ENCODE data around the gene CMAS. TPM values are rescaled to one million over a fixed set of nuclear protein-coding genes. Genes with fewer than 3 reads are reported as not detected.

The CMAS gene
- polyA plus RNA-seq, 1 experiment: 31.7 TPM

- no peak overlapping the region for H3K27ac ChIP-seq (ENCODE audit: low read depth, low read length)
- TF ChIP-seq CTCF (IDR thresholded peaks at IDR 0.05; ENCODE audit: low read depth, low read length): no peak
- peaks cover 7% of the 10 kb centered on the region for H3K27me3 ChIP-seq (ENCODE audit: control insufficient read depth, insufficient read depth, low read length)
- ChIA-PET CTCF (interaction anchor here (0.7 to 4.3 kb wide), 7 partner anchors 19 to 358 kb away, joined by 3 to 45 read pairs (median 4); no protein-coding TSS in a partner anchor), POLR2A (no interaction called here)
- DNase-seq (ENCODE audit: low read depth, low spot score): peak; percentile 59
- no peak overlapping the region for H3K4me3 ChIP-seq (ENCODE audit: low read depth, low read length)
- no peaks in the 10 kb centered on the region for H3K9me3 ChIP-seq (ENCODE audit: control insufficient read depth, insufficient read depth, low read length)
These were observed 55.8 kb downstream of the CMAS start for GRCh38 chr12:22101749-22102243.

- no peak for DNase-seq (ENCODE audit: low read depth, low spot score)
- Histone ChIP-seq H3K4me3 (ENCODE audit: low read depth, low read length) (no peak overlapping the region), H3K9me3 (ENCODE audit: control insufficient read depth, insufficient read depth, low read length) (no peaks in the 10 kb centered on the region), H3K27me3 (ENCODE audit: control insufficient read depth, insufficient read depth, low read length) (peaks cover 5% of the 10 kb centered on the region), H3K27ac (ENCODE audit: low read depth, low read length) (no peak overlapping the region)
- POLR2A ChIA-PET: no interaction called here
- TF ChIP-seq CTCF (IDR thresholded peaks at IDR 0.05; ENCODE audit: low read depth, low read length): no peak
- CTCF ChIA-PET: interaction anchor here (1.4 to 2.1 kb wide), 2 partner anchors 21 to 340 kb away, joined by 3 to 6 read pairs; no protein-coding TSS in a partner anchor
These were observed 57.4 kb downstream of the CMAS start for GRCh38 chr12:22103418-22103817.

GRCh38 chr12:22105542-22105941 lies 59.5 kb downstream of the CMAS start:
- no peak for TF ChIP-seq CTCF (IDR thresholded peaks at IDR 0.05; ENCODE audit: low read depth, low read length)
- DNase-seq (ENCODE audit: low read depth, low spot score): no peak
- CTCF ChIA-PET: no interaction called here

GRCh38 chr12:22110176-22110575 lies 64.2 kb downstream of the CMAS start:
- ChIA-PET CTCF (no interaction called here), POLR2A (no interaction called here)
- no peak for TF ChIP-seq CTCF (IDR thresholded peaks at IDR 0.05; ENCODE audit: low read depth, low read length)
- Histone ChIP-seq H3K27ac (ENCODE audit: low read depth, low read length) (no peak overlapping the region), H3K9me3 (ENCODE audit: control insufficient read depth, insufficient read depth, low read length) (no peaks in the 10 kb centered on the region), H3K4me3 (ENCODE audit: low read depth, low read length) (no peak overlapping the region), H3K27me3 (ENCODE audit: control insufficient read depth, insufficient read depth, low read length) (no peaks in the 10 kb centered on the region)
- no peak for DNase-seq (ENCODE audit: low read depth, low spot score)

More at GRCh38 chr12:22105542-22105941, 59.5 kb downstream of the CMAS start:
- POLR2A ChIA-PET: no interaction called here
- Histone ChIP-seq H3K27me3 (ENCODE audit: control insufficient read depth, insufficient read depth, low read length) (peaks cover 5% of the 10 kb centered on the region), H3K27ac (ENCODE audit: low read depth, low read length) (no peak overlapping the region), H3K4me3 (ENCODE audit: low read depth, low read length) (no peak overlapping the region), H3K9me3 (ENCODE audit: control insufficient read depth, insufficient read depth, low read length) (no peaks in the 10 kb centered on the region)

Other genes with a start within 250 kb of the CMAS start
- gene ABCC9, start 104.8 kb upstream of the CMAS start, polyA plus RNA-seq (2011; rRNA removed): 2.0 and 2.7 TPM in 2 replicates

Data from AG04450 (cell line).